GM19467 (cell line): ENCODE results near the gene TRIM65.
"Not testable (repeated sequence)": the region's sequence is repeated elsewhere in the genome, so short reads cannot be mapped to it uniquely, and the experiment has no call there.

Source experiments
- ATAC-seq: cut with Tn5 transposase; IDR thresholded peaks from one replicate; pipeline ENCODE4 v1.9.1; 2021; ENCODE audit warnings: mild to moderate bottlenecking, moderate library complexity; ENCODE audit not compliant: unreplicated experiment

TRIM65 gene

GRCh38 chr17:75876190-75876937, 20.4 kb downstream of the TRIM65 start:
- ATAC-seq = no peak

GRCh38 chr17:75875940-75876189, 20.9 kb downstream of the TRIM65 start:
- no peak for ATAC-seq

- no peak for ATAC-seq
Measured at GRCh38 chr17:75875182-75875939, 21.4 kb downstream of the TRIM65 start.

GRCh38 chr17:75874323-75875181, 22.2 kb downstream of the TRIM65 start:
- no peak for ATAC-seq

GRCh38 chr17:75873587-75874322, 23.0 kb downstream of the TRIM65 start:
- ATAC-seq = no peak

GRCh38 chr17:75872434-75873351, 24.1 kb downstream of the TRIM65 start:
- ATAC-seq = no peak

GRCh38 chr17:75870228-75870627, 26.5 kb downstream of the TRIM65 start:
- ATAC-seq = not testable (repeated sequence)

- no peak for ATAC-seq
Measured at GRCh38 chr17:75869282-75870141, 27.2 kb downstream of the TRIM65 start.

- not testable (repeated sequence) for ATAC-seq
Measured at GRCh38 chr17:75868730-75869281, 27.9 kb downstream of the TRIM65 start.

GRCh38 chr17:75865404-75866188, 31.2 kb downstream of the TRIM65 start:
- not testable (repeated sequence) for ATAC-seq

GRCh38 chr17:75864887-75865286, 31.9 kb downstream of the TRIM65 start:
- not testable (repeated sequence) for ATAC-seq

GRCh38 chr17:75864448-75864871, 32.3 kb downstream of the TRIM65 start:
- ATAC-seq = peak; percentile 89

- ATAC-seq = no peak
Measured at GRCh38 chr17:75861927-75862317, 34.8 kb downstream of the TRIM65 start.

GRCh38 chr17:75859358-75859757, 37.4 kb downstream of the TRIM65 start:
- not testable (repeated sequence) for ATAC-seq

- no peak for ATAC-seq
Measured at GRCh38 chr17:75856062-75856756, 40.5 kb downstream of the TRIM65 start.

GRCh38 chr17:75855310-75856061, 41.3 kb downstream of the TRIM65 start, which contains the start of gene WBP2:
Gene WBP2 (minus strand): TSS chr17:75855335. CDS start chr17:75855297, 38 bp downstream.
- ATAC-seq = peak; percentile 86
